AG10803 (cell line): Measurements from ENCODE around the gene KIAA0513.
"Not testable (repeated sequence)": the region's sequence is repeated elsewhere in the genome, so short reads cannot be mapped to it uniquely, and the experiment has no call there.

ENCODE experiments used
- DNase-seq: peaks from one replicate; pipeline ENCODE4 v3.0.0; 2010; ENCODE audit warnings: low read depth
- H3K4me3 ChIP-seq: 2 replicates; pipeline ENCODE4 v1.5.1; 2011; ENCODE audit warnings: mild to moderate bottlenecking, low read length, control low read depth
- CTCF ChIP-seq: conservative IDR thresholded peaks from 2 replicates; pipeline ENCODE4 v1.5.1; 2011; ENCODE audit warnings: mild to moderate bottlenecking, low read length, control low read depth, inconsistent platforms

The KIAA0513 gene

GRCh38 chr16:85113168-85113733 is 85.7 kb downstream of the KIAA0513 start:
- no peak for DNase-seq
- H3K4me3 ChIP-seq: no peak overlapping the region
- no peak for TF ChIP-seq CTCF

- TF ChIP-seq CTCF: no peak
- no peak for DNase-seq
- no peak overlapping the region for H3K4me3 ChIP-seq
These were observed 86.3 kb downstream of the KIAA0513 start for GRCh38 chr16:85113913-85114312.

- no peak overlapping the region for H3K4me3 ChIP-seq
- DNase-seq: peak; percentile 71
- peak; percentile 98 for TF ChIP-seq CTCF
These were observed 87.4 kb downstream of the KIAA0513 start for GRCh38 chr16:85114909-85115567.

GRCh38 chr16:85117418-85117817 is 89.8 kb downstream of the KIAA0513 start:
- H3K4me3 ChIP-seq: no peak overlapping the region
- TF ChIP-seq CTCF: no peak
- DNase-seq: no peak

GRCh38 chr16:85120006-85120340 is 92.4 kb downstream of the KIAA0513 start:
- DNase-seq: no peak
- no peak overlapping the region for H3K4me3 ChIP-seq
- no peak for TF ChIP-seq CTCF

GRCh38 chr16:85123441-85123840 is 95.8 kb downstream of the KIAA0513 start:
- H3K4me3 ChIP-seq: peak overlapping the region; percentile 46
- not testable (repeated sequence) for DNase-seq

- no peak for TF ChIP-seq CTCF
- DNase-seq: peak; percentile 94
- H3K4me3 ChIP-seq: peak overlapping the region; percentile 46
These were observed 96.5 kb downstream of the KIAA0513 start for GRCh38 chr16:85123891-85124635.
